A375 (cell line): ENCODE data around the gene SCN10A. TPM values are rescaled to one million over a fixed set of nuclear protein-coding genes. Genes with fewer than 3 reads are reported as not detected.

Source experiments
- total RNA-seq: library from RNA; depleted of rRNA; stranded (reverse); fragments of >200 nt; shearing (Covaris generic); gene quantifications from 2 replicates; pipeline ENCODE4 v1.2.3, GENCODE V29; 2014; rRNA removed

SCN10A gene
- total RNA-seq = not detected in 2 replicates

GRCh38 chr3:38816026-38816425 is at the start of gene SCN10A:
Gene SCN10A, minus strand, starts transcription at chr3:38816217. Its CDS starts 22,207 bp downstream, at chr3:38794010.

GRCh38 chr3:38649500-38650247 is 166.3 kb downstream of the SCN10A start, which contains the start of gene SCN5A:
Gene SCN5A, minus strand, starts transcription at chr3:38649687. Its CDS starts 16,380 bp downstream, at chr3:38633307.

Other genes starting within 250 kb of the SCN10A start
- gene SCN5A, start 166.5 kb downstream of the SCN10A start, total RNA-seq = 0.03 and 2.2 TPM in 2 replicates
- not detected in 2 replicates for gene SCN11A, start 235.7 kb upstream of the SCN10A start, total RNA-seq
- gene WDR48, start 235.8 kb upstream of the SCN10A start, total RNA-seq = 28.4 and 28.7 TPM in 2 replicates